Omental fat pad (tissue), 4 donors: Measurements from ENCODE around the gene PALS2. TPM values are rescaled to one million over a fixed set of nuclear protein-coding genes. Genes with fewer than 3 reads are reported as not detected.

Experiments used
- ATAC-seq: fragments of 150-250 bp; one replicate; pipeline ENCODE4 v1.9.1; 2016; ENCODE audit warnings: mild to moderate bottlenecking, moderate library complexity; ENCODE audit not compliant: low FRiP score
- DNase-seq: peaks from one replicate; pipeline ENCODE4 v3.0.0-alpha.2; 2019; ENCODE audit warnings: low spot score
- CTCF ChIP-seq, 3 donors: fragments of 450-650 bp; IDR thresholded peaks; one replicate each; pipeline ENCODE4 v1.5.1; 2016 to 2017; ENCODE audit warnings: antibody characterized with exemption in 3 of 3, mild to moderate bottlenecking in 3 of 3, moderate library complexity in 2 of 3
- small RNA-seq: library from RNA; depleted of rRNA; stranded (forward); fragments of <200 nt; gene quantifications from one replicate; pipeline ENCODE3, GENCODE V24; 2016
- total RNA-seq, 4 donors: library from RNA; depleted of rRNA; stranded (reverse); fragments of >200 nt; gene quantifications; one replicate each; pipeline ENCODE4 v1.1.0, GENCODE V29; 2016

PALS2 gene
- total RNA-seq, 4 donors from 2014 or later = 8.2 to 30.0 (median 22.2) TPM

GRCh38 chr7:24622646-24623182 lies 49.5 kb downstream of the PALS2 start:
- no peak for TF ChIP-seq CTCF (IDR thresholded peaks at IDR 0.05)
- ATAC-seq (no peak), DNase-seq (no peak)

Small RNA genes lying within 50 kb of the gene (small RNA-seq; reads per million reads assigned to genes)
- not detected for gene RNU6-1103P
- gene SUMO2P14 = not detected

Other genes with a start within 250 kb of the PALS2 start
- gene GSDME, start 184.0 kb downstream of the PALS2 start, total RNA-seq = 10 to 100 TPM; 14.8 to 58.3 (median 30.7) TPM